Endothelial cell of umbilical vein (primary cell): ENCODE measurements around the gene ROCK2. TPM values are rescaled to one million over a fixed set of nuclear protein-coding genes. Genes with fewer than 3 reads are reported as not detected.

Experiments used
- BruUV-seq: library from RNA; stranded (reverse); fragments of 400-500 nt; replicated peaks from 2 replicates; lab custom pipeline; 2021; lab: Mats Ljungman, UMichigan
- CTCF ChIA-PET: fragments of 300-600, 350-600 bp; sonication (Branson Sonifier 250); formaldehyde crosslinking; loops from one replicate; lab custom pipeline; 2021; ENCODE audit warnings: antibody characterized with exemption, inconsistent platforms; lab: Charles Lee
- POLR2A ChIA-PET: fragments of 300-600, 350-600 bp; sonication (Branson Sonifier 250); formaldehyde crosslinking; loops from one replicate; lab custom pipeline; 2021; ENCODE audit warnings: antibody characterized with exemption, inconsistent platforms; lab: Charles Lee
- DNase-seq: peaks from one replicate; pipeline ENCODE4 v3.0.0-alpha.2; 2011; ENCODE audit warnings: low read depth, low spot score
- FAIRE-seq: peaks from 2 replicates; lab custom pipeline; 2011; peaks lifted over from hg19 to GRCh38; lab: Jason Lieb, UNC
- H2AFZ ChIP-seq: 2 replicates; pipeline ENCODE4 v1.6.0; 2012; ENCODE audit warnings: low read depth, low read length, control low read depth, inconsistent platforms
- H3K27ac ChIP-seq: 2 replicates; pipeline ENCODE4 v1.5.1; 2011; ENCODE audit warnings: low read depth, mild to moderate bottlenecking, control low read depth, low read length, moderate library complexity; ENCODE audit not compliant: insufficient read depth
- H3K27me3 ChIP-seq, 2 experiments: 2 replicates each; pipeline versions ENCODE4 v1.6.0 to v1.6.1; 2011; ENCODE audit warnings: low read length in 2 of 2, mixed read lengths in 1 of 2; ENCODE audit not compliant: control insufficient read depth in 2 of 2, insufficient read depth in 2 of 2
- H3K36me3 ChIP-seq, 2 experiments: 2 replicates in 1 of 2; 3 replicates in 1 of 2; pipeline ENCODE4 v1.5.1; 2011; ENCODE audit warnings: low read length in 2 of 2, mild to moderate bottlenecking in 1 of 2, moderate library complexity in 1 of 2; ENCODE audit not compliant: control insufficient read depth in 2 of 2, insufficient read depth in 2 of 2; ENCODE audit errors: extremely low read depth in 1 of 2
- H3K4me1 ChIP-seq: 3 replicates; pipeline ENCODE4 v1.5.1; 2011; ENCODE audit warnings: mild to moderate bottlenecking, low read length; ENCODE audit not compliant: control insufficient read depth, insufficient read depth; ENCODE audit errors: extremely low read depth
- H3K4me2 ChIP-seq: 2 replicates; pipeline ENCODE4 v1.6.1; 2011; ENCODE audit warnings: low read length, control low read depth, mixed read lengths; ENCODE audit not compliant: insufficient read depth
- H3K4me3 ChIP-seq, 3 experiments: fragments of 200-600 bp in 1 of 3; sonication (generic), shearing (Covaris generic) in 1 of 3; replicated peaks in 1 of 3; 2 replicates each; pipeline ENCODE4 v1.5.1; 2011 to 2016; ENCODE audit warnings: control low read depth in 3 of 3, low read length in 3 of 3, mild to moderate bottlenecking in 2 of 3, inconsistent platforms in 1 of 3, low read depth in 1 of 3, moderate library complexity in 1 of 3; ENCODE audit not compliant: insufficient read depth in 1 of 3
- H3K79me2 ChIP-seq: 2 replicates; pipeline ENCODE4 v1.6.0; 2012; ENCODE audit warnings: low read length, inconsistent platforms; ENCODE audit not compliant: control insufficient read depth, insufficient read depth
- H3K9ac ChIP-seq: replicated peaks from 2 replicates; pipeline ENCODE3; 2011; ENCODE audit warnings: low read length, control low read depth; ENCODE audit not compliant: insufficient read depth; ENCODE audit errors: extremely low read depth
- H3K9me1 ChIP-seq: replicated peaks from 3 replicates; pipeline ENCODE4 v1.6.0; 2011; ENCODE audit warnings: mild to moderate bottlenecking, low read length; ENCODE audit not compliant: control insufficient read depth, insufficient read depth; ENCODE audit errors: extremely low read depth
- H3K9me3 ChIP-seq: replicated peaks from 2 replicates; pipeline ENCODE4 v1.5.1; 2012; ENCODE audit warnings: low read length, inconsistent platforms; ENCODE audit not compliant: control insufficient read depth, insufficient read depth
- H4K20me1 ChIP-seq: replicated peaks from 2 replicates; pipeline ENCODE3; 2011; ENCODE audit warnings: mild to moderate bottlenecking, low read length; ENCODE audit not compliant: control insufficient read depth, insufficient read depth; ENCODE audit errors: extremely low read depth
- EZH2 ChIP-seq: IDR thresholded peaks from 2 replicates; pipeline ENCODE4 v1.6.1; 2012; ENCODE audit warnings: borderline replicate concordance, low read depth, mild to moderate bottlenecking, moderate library complexity, low read length, inconsistent platforms; ENCODE audit not compliant: severe bottlenecking
- FOS ChIP-seq: IDR thresholded peaks from 2 replicates; pipeline ENCODE4 v1.6.1; 2011; ENCODE audit warnings: mild to moderate bottlenecking, low read length, moderate library complexity, borderline replicate concordance; ENCODE audit not compliant: insufficient read depth
- JUN ChIP-seq: IDR thresholded peaks from 2 replicates; pipeline ENCODE4 v1.6.1; 2011; ENCODE audit warnings: borderline replicate concordance, low read depth; ENCODE audit not compliant: insufficient read length, insufficient read depth
- MYC ChIP-seq: IDR thresholded peaks from one replicate; pipeline ENCODE4 v1.6.1; 2011; ENCODE audit warnings: mild to moderate bottlenecking, low read depth, low read length
- POLR2AphosphoS5 ChIP-seq: IDR thresholded peaks from 2 replicates; pipeline ENCODE4 v1.6.1; 2012; ENCODE audit warnings: low read depth, mild to moderate bottlenecking, control low read depth, low read length, moderate library complexity; ENCODE audit not compliant: insufficient read depth
- dilution Hi-C: fragments of 300-500 bp; cut with MboI; formaldehyde crosslinking; loops from one replicate; pipeline ENCODE4 v1.15.0; 2019; ENCODE audit warnings: low sequenced_read_pairs; ENCODE audit not compliant: extremely low pct_ligation_motif_present
- intact Hi-C: fragments of 100-400 bp; cut with micrococcal nuclease; formaldehyde crosslinking; loops from one replicate; pipeline ENCODE4 v1.10.0; 2022
- polyA plus RNA-seq, 4 experiments: library from polyadenylated mRNA; depleted of rRNA in 3 of 4; stranded (reverse) in 3 of 4; unstranded in 1 of 4; fragments of >200 nt; gene quantifications; 2 replicates each; pipeline versions ENCODE4 v1.2.1 to v1.2.3, GENCODE V29; 2011 to 2012; ENCODE audit warnings: missing spikeins in 1 of 4
- total RNA-seq: library from RNA; stranded (reverse); gene quantifications from 2 replicates; pipeline ENCODE4 v1.2.3, GENCODE V29; 2021
- TF ChIP-seq, protein P1 (sequence below), 2 donors: IDR thresholded peaks; 1 replicate in 1 of 2; 2 replicates in 1 of 2; pipeline ENCODE4 v1.5.1; 2011; ENCODE audit warnings: low read length in 2 of 2, mild to moderate bottlenecking in 2 of 2, moderate library complexity in 2 of 2, control low read depth in 1 of 2, inconsistent platforms in 1 of 2, low read depth in 1 of 2; ENCODE audit not compliant: insufficient read depth in 1 of 2; ENCODE audit errors: extremely low read depth in 1 of 2
- TF ChIP-seq, protein P2 (sequence below): IDR thresholded peaks from 2 replicates; pipeline ENCODE4 v1.6.1; 2011; ENCODE audit not compliant: insufficient read depth, insufficient read length

Gene ROCK2
- total and polyA plus RNA-seq, 2 donors (not counting 3 experiments of a cell fraction or from before 2014, with no cell fraction given), result 5.2 to 56.5 TPM

DNA sequence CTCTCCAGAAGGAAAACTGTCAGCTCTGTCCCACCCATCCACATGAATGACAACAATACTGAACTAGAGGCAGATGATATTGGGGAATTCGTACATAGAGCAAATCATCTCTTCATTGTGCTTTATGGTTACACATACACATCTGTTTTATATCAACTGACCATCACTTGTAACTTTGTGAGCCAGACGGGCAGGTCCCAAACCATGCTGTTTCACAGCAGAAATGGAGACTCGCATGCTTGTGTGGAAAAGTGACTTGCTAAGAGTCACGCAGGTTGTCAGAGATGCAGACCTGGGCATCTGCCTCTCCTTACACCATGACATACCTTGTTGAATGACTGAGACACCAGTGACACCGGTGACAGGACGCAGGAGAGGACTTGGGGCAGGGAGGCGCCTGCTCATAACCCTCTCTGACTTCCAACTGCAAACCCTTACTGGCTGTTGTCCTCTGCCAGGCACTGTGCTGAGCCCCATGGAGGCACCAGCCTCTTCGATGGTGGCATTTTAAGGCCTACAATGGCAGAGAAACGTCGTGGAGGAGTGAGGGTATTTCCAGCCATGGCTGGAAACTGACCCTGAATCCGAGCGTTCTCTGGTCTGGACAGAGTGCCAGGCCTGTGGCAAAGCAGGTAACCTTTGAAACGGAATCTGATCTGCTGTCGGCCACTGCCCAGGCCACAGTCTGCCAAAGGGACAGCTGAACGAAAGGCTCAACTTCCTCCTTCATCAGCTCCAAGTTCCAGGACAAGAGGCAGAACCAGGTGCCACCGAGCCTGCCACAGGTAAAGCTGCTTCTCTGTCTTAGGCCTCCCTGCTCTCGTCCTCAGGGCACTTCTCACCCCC lies 26.9 kb upstream of the ROCK2 start:
- Histone ChIP-seq H3K36me3 (no peaks in the 10 kb centered on the region), H3K27ac (no peak overlapping the region), H3K79me2 (no peaks in the 10 kb centered on the region), H3K27me3 (no peaks in the 10 kb centered on the region), H4K20me1 (no peaks in the 10 kb centered on the region), H3K9ac (no peak overlapping the region), H3K4me3 (no peak overlapping the region), H3K9me1 (no peaks in the 10 kb centered on the region), H3K4me1 (peaks cover 25% of the 10 kb centered on the region), H2AFZ (no peak overlapping the region), H3K4me2 (no peak overlapping the region), H3K9me3 (no peaks in the 10 kb centered on the region)
- dilution Hi-C loops, result no loop called here
- TF ChIP-seq, protein P1, sequence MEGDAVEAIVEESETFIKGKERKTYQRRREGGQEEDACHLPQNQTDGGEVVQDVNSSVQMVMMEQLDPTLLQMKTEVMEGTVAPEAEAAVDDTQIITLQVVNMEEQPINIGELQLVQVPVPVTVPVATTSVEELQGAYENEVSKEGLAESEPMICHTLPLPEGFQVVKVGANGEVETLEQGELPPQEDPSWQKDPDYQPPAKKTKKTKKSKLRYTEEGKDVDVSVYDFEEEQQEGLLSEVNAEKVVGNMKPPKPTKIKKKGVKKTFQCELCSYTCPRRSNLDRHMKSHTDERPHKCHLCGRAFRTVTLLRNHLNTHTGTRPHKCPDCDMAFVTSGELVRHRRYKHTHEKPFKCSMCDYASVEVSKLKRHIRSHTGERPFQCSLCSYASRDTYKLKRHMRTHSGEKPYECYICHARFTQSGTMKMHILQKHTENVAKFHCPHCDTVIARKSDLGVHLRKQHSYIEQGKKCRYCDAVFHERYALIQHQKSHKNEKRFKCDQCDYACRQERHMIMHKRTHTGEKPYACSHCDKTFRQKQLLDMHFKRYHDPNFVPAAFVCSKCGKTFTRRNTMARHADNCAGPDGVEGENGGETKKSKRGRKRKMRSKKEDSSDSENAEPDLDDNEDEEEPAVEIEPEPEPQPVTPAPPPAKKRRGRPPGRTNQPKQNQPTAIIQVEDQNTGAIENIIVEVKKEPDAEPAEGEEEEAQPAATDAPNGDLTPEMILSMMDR (IDR thresholded peaks at IDR 0.05; ENCODE audit: extremely low read depth in 1 of 2, insufficient read depth in 1 of 2, low read depth in 1 of 2, low read length in 2 of 2), result no peak
- TF ChIP-seq, protein P2, sequence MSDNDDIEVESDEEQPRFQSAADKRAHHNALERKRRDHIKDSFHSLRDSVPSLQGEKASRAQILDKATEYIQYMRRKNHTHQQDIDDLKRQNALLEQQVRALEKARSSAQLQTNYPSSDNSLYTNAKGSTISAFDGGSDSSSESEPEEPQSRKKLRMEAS, result no peak
- no peak for TF ChIP-seq FOS
- no peak for TF ChIP-seq EZH2
- no peak for TF ChIP-seq JUN
- no peak for TF ChIP-seq MYC
- no peak for TF ChIP-seq POLR2AphosphoS5
- no TSS peak for BruUV-seq
- intact Hi-C loops, result no loop called here
- ChIA-PET CTCF (no interaction called here), POLR2A (no interaction called here)
- DNase-seq (no peak), FAIRE-seq (no peak)
